ENCODE measurements around the gene GNAQ.

Gene GNAQ

DNA sequence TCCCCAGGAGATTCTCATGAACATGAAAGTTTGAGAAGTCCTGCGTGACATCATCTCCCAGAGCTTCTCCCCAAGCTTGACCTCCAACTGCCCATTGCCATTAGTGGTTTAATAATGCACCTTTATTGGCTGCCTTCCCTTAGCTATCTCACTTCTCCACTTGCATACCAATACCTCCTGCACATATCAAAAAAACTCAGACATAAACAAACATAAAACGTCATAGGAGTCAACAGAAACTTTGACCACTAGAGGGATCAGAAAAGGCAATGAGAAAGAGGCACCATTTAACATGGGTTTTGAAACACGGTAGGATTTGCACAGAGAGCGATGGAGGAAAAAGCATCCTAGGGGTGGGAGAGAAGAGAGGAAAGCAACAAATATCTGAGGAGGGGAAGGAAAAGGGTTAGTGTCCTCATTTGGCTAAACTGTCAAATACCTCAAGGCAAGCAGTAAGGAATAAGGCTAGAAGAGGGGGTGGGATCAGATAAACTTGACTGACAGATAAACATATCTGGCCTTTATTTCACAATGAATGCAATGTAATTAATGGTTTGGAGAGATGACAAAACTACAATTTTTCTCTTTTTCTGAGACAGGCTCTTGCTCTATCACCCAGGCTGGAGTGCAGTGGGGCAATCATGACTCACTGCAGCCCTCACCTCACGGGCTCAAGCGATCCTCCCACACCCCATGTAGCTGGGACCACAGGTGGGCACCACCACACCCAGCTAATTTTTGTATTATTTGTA is 27.0 kb downstream of the GNAQ start:
- DNase-seq (ENCODE audit: low read depth in 1 of 2, low spot score in 1 of 2), result no peak

- DNase-seq (ENCODE audit: low read depth in 1 of 2, low spot score in 1 of 2), result no peak
Measured at GRCh38 chr9:78003730-78004129, 27.9 kb downstream of the GNAQ start.

DNA sequence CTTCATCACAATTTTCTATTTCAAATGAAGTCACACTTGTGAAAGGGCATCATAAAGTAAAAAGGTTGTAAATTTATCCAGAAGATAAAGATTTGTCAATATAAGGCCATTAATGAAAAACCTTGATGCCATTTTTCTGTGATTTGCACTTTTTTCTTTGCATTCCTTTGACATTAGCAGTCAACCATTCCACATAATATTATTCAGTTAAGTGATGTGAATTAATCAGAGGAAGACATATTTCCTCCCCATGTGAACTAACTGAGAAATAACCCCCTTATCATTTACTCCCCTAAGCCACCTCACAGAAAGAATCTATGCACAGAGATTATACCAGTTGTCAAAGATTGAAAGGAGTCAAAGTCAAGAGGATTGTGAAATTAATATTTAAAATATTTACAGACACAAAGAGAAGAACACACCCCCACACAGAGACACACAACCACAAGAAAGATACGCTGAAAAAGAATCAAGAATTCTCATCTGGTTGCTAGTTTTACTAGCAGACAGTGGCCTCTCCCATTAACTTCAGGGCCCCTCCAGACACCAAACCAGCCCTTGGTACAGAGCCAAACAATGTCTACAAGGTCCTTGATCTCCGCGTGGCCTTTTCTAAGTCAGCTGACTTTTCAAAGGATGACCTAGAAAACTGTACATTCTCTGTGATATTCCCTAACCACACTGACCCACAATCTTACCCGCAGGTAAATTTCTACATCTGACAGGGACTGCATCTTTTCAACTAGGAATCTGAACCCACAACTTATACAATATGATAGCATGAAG is 29.5 kb downstream of the GNAQ start:
- no peak for DNase-seq (ENCODE audit: low read depth in 1 of 2, low spot score in 1 of 2)

GRCh38 chr9:78000221-78000620 is 31.4 kb downstream of the GNAQ start:
- DNase-seq (ENCODE audit: low read depth in 1 of 2, low spot score in 1 of 2), result no peak

GRCh38 chr9:77999231-77999631 is 32.4 kb downstream of the GNAQ start:
- no peak for DNase-seq (ENCODE audit: low read depth in 1 of 2, low spot score in 1 of 2)

DNA sequence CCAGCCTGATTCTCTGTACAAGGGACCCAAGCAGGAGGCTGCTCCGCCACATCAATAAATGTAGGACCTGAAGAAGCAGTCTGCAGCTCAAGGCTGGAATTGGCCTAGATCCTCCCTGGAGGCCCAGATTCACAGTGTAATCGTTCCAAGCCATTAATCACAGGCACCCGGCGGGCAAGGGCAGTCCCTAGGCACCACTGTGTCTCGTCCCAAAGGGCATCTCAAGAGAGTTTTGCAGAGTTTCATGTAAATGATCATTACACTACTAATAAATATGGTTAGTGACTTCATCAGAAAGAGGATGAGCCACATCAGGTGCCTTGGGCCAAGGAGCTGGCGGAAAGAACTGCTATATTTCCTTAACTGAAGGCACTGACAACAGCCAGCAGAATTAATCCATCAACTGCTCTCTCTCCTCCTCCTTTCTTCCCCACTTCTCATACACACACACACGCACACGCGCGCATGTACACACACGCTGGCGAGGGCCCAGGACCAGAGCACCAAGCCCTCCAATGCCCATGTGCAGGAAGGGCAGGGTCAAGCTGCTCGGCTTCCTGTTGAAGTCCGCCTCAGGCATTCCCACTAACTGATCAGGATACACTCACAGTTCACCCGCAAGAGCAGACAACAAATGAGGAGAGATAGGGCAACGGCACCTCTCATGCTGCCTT is 33.9 kb downstream of the GNAQ start:
- DNase-seq (ENCODE audit: low read depth in 1 of 2, low spot score in 1 of 2), result no peak

GRCh38 chr9:77996696-77997095 is 34.9 kb downstream of the GNAQ start:
- no peak for DNase-seq (ENCODE audit: low read depth in 1 of 2, low spot score in 1 of 2)

DNA sequence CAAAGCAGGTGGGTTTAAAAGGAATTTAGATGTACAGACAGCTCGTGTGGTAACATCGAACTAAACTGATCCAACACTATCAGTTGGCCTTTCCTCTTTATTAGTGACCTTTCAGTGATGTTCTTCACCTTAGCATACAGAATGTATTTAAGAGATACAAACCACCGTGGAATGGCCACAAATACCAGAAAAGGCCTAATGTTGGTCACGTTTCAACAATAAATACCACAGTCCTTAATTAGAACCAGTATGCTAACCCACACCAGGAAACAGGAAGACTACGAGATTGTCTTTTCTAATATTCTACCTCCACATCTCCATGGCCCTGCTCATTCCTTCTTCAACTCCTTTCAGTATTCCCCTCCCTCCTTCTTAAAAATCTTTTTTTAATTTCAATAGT is 40.4 kb downstream of the GNAQ start:
- DNase-seq (ENCODE audit: low read depth in 1 of 2, low spot score in 1 of 2), result no peak

DNA sequence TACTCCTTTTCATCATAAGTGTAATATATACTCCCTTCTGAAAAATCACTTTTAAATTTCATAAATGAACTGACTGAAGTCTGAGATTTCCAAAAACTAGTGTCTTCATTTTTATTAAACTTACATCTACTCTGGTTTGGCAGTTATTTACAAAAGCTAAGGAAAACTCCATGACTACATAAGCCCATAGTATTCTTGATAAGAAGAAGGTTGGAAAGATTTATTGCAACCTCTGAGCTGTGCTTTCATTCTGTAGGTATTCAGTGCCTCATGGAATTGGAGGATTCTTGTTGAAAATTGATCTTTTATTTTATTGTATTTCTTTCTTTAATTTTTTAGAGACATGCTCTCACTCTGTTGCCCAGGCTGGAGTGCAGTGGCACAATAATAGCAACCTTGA is 41.7 kb downstream of the GNAQ start:
- DNase-seq (ENCODE audit: low read depth in 1 of 2, low spot score in 1 of 2), result no peak

DNA sequence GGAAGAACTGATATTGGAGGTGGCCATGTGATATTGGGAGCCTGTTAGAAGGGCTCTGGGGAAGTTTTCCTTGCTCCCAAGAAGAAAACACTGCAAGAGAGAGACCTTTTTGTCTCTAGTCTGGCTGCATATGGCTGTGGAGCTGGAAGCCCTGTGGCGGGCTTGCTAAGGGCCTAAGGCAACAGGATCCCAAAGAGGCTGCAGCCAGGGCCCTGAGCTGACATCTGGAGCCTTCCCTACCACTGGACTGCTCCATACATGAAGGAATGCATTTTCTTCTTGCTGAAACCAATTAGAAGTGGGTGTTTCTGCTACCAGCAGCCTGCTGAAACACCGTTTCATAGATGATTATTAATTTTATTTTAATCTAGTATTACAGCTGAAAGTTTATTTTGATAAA is 42.2 kb downstream of the GNAQ start:
- no peak for DNase-seq (ENCODE audit: low read depth in 1 of 2, low spot score in 1 of 2)

- DNase-seq (ENCODE audit: low read depth in 1 of 2, low spot score in 1 of 2), result no peak
Measured at GRCh38 chr9:77988630-77989029, 43.0 kb downstream of the GNAQ start.

DNA sequence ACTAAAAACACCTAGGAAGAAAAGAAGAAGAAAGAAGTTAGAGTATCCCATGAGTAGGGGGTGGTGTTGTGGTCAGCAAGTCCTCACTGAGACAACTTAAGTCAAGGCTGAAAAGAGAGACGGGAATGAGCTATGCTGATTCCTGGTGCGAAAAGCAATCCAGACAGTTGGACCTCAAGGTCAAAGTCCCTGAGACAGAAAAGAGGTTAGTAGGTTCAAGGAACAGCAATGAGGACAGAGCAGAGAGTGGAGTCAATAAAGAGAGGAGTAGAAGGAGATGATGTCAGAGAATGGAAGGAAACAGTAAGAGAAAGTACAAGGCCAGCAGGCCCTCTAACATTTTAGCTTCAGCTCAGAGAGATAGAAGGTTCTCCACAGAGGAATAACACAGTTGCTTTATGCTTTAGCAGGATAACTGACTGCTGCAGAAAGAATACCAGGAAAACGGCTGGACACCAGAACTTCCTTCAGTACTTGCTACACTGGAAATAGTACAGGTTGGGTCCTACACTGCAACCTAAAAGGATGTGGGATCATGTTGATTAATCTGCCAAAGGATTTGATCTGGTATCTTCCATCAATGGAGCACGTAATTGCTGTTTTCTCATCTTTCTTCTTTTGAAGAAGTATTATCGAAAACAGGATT is 43.6 kb downstream of the GNAQ start:
- no peak for DNase-seq (ENCODE audit: low read depth in 1 of 2, low spot score in 1 of 2)

DNA sequence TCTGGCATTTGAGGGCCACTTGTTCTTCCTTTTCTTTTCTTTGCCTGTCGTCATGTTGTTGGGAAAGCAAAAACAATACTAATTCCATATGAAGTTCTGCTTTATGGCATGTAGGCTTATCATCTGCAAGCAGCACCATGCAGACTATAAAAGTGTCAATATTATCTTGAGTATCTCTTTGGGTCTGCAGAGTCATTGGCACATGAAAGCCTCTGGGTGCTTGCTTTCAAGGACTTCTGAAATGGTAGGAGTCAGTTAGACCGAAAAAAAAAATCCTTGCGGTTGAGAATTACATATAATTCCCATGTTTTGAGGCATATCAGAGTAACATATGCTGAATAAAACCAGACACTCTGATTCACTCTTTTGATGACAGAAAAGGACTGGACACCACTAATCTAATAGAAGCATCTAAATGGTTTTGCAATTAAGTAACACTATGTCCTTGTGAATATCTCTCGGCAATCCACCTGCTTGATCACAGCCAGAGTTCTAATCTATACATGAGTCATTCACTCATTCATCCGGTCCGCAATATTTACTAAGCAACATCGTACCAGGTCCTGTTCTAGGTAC is 44.4 kb downstream of the GNAQ start:
- DNase-seq (ENCODE audit: low read depth in 1 of 2, low spot score in 1 of 2), result no peak

DNA sequence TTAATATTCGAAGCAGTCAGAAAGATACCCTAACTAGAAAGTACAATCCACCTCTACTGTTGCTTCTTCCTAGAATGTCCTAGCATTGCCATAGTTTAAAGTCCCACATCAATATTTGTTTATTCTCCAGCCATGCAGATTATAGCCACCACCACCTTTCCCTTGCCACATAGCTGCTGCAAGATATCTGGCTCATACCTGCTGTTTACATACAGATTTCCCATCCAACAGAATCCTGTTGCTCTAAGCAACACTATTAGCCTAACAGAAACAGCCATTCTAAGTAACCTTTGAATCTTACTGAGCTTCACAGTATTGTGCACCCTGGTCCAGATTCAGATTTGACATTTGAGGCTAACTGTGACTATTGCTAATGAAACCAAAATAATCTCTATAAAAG is 45.6 kb downstream of the GNAQ start:
- DNase-seq (ENCODE audit: low read depth in 1 of 2, low spot score in 1 of 2), result no peak

GRCh38 chr9:77983320-77983662 is 48.3 kb downstream of the GNAQ start:
- no peak for DNase-seq (ENCODE audit: low read depth in 1 of 2, low spot score in 1 of 2)

DNA sequence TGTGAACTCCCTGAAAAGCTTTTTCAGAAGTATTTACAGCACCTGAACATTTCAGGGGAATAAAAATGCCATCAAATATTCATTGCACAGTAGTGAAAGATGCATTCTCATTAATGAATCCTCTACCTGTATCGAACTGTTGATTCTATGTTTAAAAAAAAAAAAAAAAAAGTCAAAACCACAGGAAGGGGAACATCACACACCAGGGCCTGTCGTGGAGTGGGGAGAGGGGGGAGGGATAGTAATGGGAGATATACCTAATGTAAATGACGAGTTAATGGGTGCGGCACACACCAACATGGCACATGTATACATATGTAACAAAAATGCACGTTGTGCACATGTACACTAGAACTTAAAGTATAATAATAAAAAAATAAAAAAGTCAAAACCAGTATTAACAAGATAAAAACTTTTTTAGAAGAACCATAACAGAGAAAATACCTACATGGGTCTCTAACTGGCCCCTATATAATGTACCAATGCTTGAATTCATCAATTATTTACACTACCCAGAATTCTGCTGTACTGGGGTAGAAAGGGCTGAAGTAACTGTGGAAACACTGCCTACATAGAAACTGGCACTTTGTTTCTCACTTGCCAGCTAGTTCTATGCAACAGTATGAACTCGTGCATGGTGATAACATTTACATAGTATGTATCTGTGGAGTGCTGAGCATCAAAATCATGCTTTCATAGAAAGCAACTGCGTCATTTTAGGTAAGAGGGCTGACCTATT is 48.9 kb downstream of the GNAQ start:
- no peak for DNase-seq (ENCODE audit: low read depth in 1 of 2, low spot score in 1 of 2)

GRCh38 chr9:77981907-77982306 is 49.7 kb downstream of the GNAQ start:
- DNase-seq (ENCODE audit: low read depth in 1 of 2, low spot score in 1 of 2), result no peak

GRCh38 chr9:77981332-77981731 is 50.3 kb downstream of the GNAQ start:
- DNase-seq (ENCODE audit: low read depth in 1 of 2, low spot score in 1 of 2), result no peak

DNA sequence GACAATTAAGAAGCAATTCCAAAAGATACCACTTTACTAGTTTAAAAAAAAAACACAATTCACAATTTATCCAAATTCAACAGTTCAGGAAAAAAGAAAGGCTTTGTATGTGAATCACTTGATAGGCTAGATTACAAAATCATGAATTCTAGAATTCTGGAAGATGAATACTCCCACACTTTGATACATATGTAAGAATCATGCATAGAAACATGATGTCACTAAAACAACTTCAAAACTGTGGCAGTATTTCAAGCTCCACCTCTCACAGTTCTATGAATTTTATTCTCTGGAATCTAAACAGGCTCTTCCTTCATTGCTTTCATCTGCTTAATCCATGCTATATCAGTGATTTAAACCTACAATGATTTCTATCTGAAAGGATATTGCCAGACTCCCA is 51.0 kb downstream of the GNAQ start:
- DNase-seq (ENCODE audit: low read depth in 1 of 2, low spot score in 1 of 2), result no peak

DNA sequence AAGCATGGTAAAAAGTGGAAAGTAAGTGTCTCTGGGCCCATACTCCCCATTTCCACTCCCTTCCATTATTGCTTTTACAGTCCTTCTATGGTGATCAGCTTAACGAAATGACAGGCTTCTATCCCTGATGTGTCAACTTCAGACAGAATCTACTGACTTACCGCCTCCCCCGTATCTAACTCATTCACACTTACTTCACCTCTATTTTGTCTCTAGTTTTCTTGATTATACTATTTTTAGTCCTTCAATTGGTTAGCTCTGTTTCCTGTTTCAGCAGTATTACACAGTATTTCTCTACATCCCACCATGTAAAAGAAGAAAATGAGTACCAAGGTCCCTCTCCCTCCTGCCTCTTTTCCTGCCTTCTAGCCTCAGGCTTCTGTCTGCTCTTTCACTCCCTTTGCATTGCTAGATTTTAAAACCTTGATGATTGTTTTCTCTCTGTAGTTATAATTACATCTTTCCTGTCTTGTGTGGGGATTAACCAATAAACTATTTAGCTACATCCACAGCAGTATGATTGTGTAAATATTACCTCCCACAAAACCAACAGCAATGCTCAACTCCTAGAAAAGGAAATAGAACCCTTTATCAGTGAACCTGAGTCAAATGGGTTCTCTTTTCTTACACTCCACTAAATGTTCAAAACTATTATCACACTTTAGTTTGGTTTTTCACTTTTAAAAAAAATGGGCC is 53.4 kb downstream of the GNAQ start:
- no peak for DNase-seq (ENCODE audit: low read depth in 1 of 2, low spot score in 1 of 2)

All from stimulated activated CD4-positive, alpha-beta T cell treated with anti-CD3 and anti-CD28 coated beads, Interleukin-15, amount 100 ng/mL, for 1 hour (primary cell).